NCI-H2107 (cell line): ENCODE measurements around the gene PIP5K1C.
"Not testable (repeated sequence)": the region's sequence is repeated elsewhere in the genome, so short reads cannot be mapped to it uniquely, and the experiment has no call there.

ENCODE experiments used
- DNase-seq: peaks from one replicate; lab custom pipeline; 2025; lab: John Stamatoyannopoulos, UW

PIP5K1C gene

GRCh38 chr19:3586707-3587346, 113.4 kb downstream of the PIP5K1C start:
- no peak for DNase-seq

- DNase-seq: no peak
Measured at GRCh38 chr19:3586127-3586626, 114.1 kb downstream of the PIP5K1C start.

- no peak for DNase-seq
Measured at GRCh38 chr19:3585301-3586126, 114.8 kb downstream of the PIP5K1C start, which contains the start of gene GIPC3. Gene GIPC3, plus strand, starts transcription at chr19:3585478. Its CDS starts 120 bp downstream, at chr19:3585598.

- DNase-seq: not testable (repeated sequence)
Measured at GRCh38 chr19:3584036-3584802, 116.0 kb downstream of the PIP5K1C start.

GRCh38 chr19:3581792-3582191, 118.5 kb downstream of the PIP5K1C start:
- not testable (repeated sequence) for DNase-seq
